Small intestine (tissue), 7 donors: Measurements from ENCODE around the gene SLC20A1. TPM values are rescaled to one million over a fixed set of nuclear protein-coding genes. Genes with fewer than 3 reads are reported as not detected.

Experiments
- DNase-seq, 2 donors: peaks; one replicate each; pipeline versions ENCODE4 v3.0.0 to v3.0.0-alpha.2; 2013
- FAIRE-seq: peaks from 2 replicates; lab custom pipeline; 2012; peaks lifted over from hg19 to GRCh38; lab: Jason Lieb, UNC
- H3K27ac ChIP-seq, 3 donors: one replicate each; pipeline ENCODE4 v1.5.1; 2013; ENCODE audit warnings: low read length in 2 of 3, mild to moderate bottlenecking in 2 of 3, control low read depth in 1 of 3, inconsistent platforms in 1 of 3, low read depth in 1 of 3, moderate library complexity in 1 of 3
- H3K27me3 ChIP-seq, 3 donors: one replicate each; pipeline ENCODE4 v1.6.1; 2013; ENCODE audit warnings: low read length in 3 of 3, inconsistent platforms in 1 of 3; ENCODE audit not compliant: control insufficient read depth in 3 of 3, insufficient read depth in 3 of 3
- H3K36me3 ChIP-seq, 3 donors: one replicate each; pipeline ENCODE4 v1.6.1; 2013; ENCODE audit warnings: low read length in 3 of 3, inconsistent platforms in 1 of 3, low read depth in 1 of 3, mild to moderate bottlenecking in 1 of 3, moderate library complexity in 1 of 3; ENCODE audit not compliant: control insufficient read depth in 3 of 3, insufficient read depth in 2 of 3
- H3K4me1 ChIP-seq, 3 donors: one replicate each; pipeline ENCODE4 v1.6.1; 2013; ENCODE audit warnings: low read length in 2 of 3, inconsistent platforms in 1 of 3, low read depth in 1 of 3, mild to moderate bottlenecking in 1 of 3, moderate library complexity in 1 of 3; ENCODE audit not compliant: control insufficient read depth in 3 of 3, insufficient read depth in 2 of 3
- H3K4me3 ChIP-seq, 3 donors: one replicate each; pipeline ENCODE4 v1.5.1; 2013; ENCODE audit warnings: low read length in 3 of 3, control low read depth in 1 of 3, inconsistent platforms in 1 of 3, low read depth in 1 of 3, mild to moderate bottlenecking in 1 of 3, moderate library complexity in 1 of 3
- H3K9me3 ChIP-seq, 2 donors: one replicate each; pipeline ENCODE4 v1.6.1; 2013; ENCODE audit warnings: low read depth in 1 of 2, low read length in 1 of 2; ENCODE audit not compliant: control insufficient read depth in 2 of 2, insufficient read depth in 1 of 2
- WGBS, 3 donors: extraction: QIAGEN DNeasy Blood & Tissue Kit; methylation state at CpG; one replicate each; pipeline ENCODE4 v1.1.7; 2013; 5-methylcytosine and 5-hydroxymethylcytosine counted together
- polyA plus RNA-seq, 4 donors: library from polyadenylated mRNA; stranded (reverse) in 3 of 4; unstranded in 1 of 4; fragments of 200-250 nt in 3 of 4; fragments of 120-200 nt in 1 of 4; gene quantifications; one replicate each; pipeline versions ENCODE4 v1.2.1 to v1.2.3, GENCODE V29; 2013
- donor health status: healthy with polysubstance abuse.
- donor health status: control.
- donor health status: control.
- donor health status: Bipolar disorder and iron deficiency.
- donor health status: healthy.

Gene SLC20A1
- polyA plus RNA-seq, 4 donors: 14.8 to 32.4 (median 25.7) TPM

DNA sequence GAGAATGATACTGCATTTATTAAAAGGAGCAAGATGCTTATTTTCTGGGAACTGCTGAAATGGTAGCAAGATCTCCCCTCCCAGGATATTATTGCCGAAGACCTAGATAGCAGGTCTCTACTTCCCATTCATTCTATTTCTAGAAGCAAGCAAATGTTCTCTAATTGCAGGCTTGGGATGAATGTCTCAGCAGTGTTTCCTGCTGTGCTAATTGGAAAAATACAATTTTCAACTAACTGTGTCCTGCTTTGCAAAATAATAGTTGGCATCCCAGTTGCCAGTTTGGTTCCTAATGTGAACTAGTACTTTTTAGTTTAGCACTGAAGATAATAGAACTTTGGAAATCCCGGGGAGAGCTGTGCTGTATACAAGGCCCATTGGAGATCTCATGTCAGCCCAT, 26.1 kb downstream of the SLC20A1 start:
- no peaks in the 10 kb centered on the region for H3K27me3 ChIP-seq
- 86 to 97% (median 94%) methylated on average over 2 of the region's 2 CpGs for WGBS, 3 donors
- H3K4me3 ChIP-seq: no peak overlapping the region
- no peak overlapping the region for H3K27ac ChIP-seq
- DNase-seq (no peak), FAIRE-seq (no peak)
- no peaks in the 10 kb centered on the region for H3K4me1 ChIP-seq
- no peaks in the 10 kb centered on the region for H3K9me3 ChIP-seq
- H3K36me3 ChIP-seq: no peaks in the 10 kb centered on the region

DNA sequence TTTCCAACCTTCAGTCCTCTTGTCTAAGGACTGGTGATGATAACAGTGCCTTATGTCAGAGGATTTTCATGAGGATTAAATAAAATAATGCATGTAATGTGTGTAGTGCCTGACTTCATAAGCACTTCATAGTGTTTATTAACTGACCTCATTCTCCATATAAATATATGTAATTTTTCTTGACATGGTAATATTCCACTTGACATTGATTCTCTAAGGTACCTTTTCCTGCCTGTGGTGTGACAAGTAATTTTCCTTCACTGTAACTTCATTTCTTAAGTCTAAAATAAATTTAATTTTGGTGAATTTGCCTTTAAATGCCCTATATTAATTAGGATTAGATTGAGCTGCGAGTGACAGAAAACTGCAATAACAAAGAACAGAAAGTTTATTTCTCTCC, 27.3 kb downstream of the SLC20A1 start:
- DNase-seq (no peak), FAIRE-seq (no peak)
- Histone ChIP-seq H3K9me3 (no peaks in the 10 kb centered on the region), H3K27ac (no peak overlapping the region), H3K36me3 (no peaks in the 10 kb centered on the region), H3K27me3 (no peaks in the 10 kb centered on the region), H3K4me1 (no peaks in the 10 kb centered on the region), H3K4me3 (no peak overlapping the region)
- 95 to 97% (median 96%) methylated on average over 1 of the region's 1 CpG for WGBS, 3 donors

DNA sequence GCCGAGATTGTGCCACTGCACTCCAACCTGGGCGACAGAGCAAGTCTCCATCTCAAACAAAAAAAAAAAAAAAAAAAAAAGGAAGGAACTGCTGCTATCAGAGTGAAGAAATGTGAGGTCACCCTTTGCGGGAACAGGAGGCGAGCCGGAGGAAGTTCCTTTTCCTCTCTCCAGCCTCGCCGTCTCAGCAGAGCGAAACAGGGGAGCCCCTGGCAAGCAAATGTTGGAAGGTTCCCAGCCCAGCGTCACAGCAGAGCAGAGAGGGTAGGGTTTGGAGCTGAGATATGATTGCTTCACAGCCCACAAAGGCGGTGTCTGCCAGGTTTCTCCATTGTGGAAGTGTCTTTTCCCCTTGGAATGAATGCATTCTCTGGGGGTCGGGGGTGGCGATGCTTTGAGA, 28.5 kb downstream of the SLC20A1 start:
- no peak overlapping the region for H3K4me3 ChIP-seq
- FAIRE-seq (no peak), DNase-seq (no peak)
- H3K36me3 ChIP-seq: no peaks in the 10 kb centered on the region
- H3K27me3 ChIP-seq: peaks cover 0 to 1% (median 0%) of the 10 kb centered on the region in 3 donors
- H3K4me1 ChIP-seq: no peaks in the 10 kb centered on the region
- no peaks in the 10 kb centered on the region for H3K9me3 ChIP-seq
- 67 to 77% (median 76%) methylated on average over 11 to 12 of the region's 12 CpGs for WGBS, 3 donors
- H3K27ac ChIP-seq: peak overlapping the region in 1 of 3 donors; percentile 3

DNA sequence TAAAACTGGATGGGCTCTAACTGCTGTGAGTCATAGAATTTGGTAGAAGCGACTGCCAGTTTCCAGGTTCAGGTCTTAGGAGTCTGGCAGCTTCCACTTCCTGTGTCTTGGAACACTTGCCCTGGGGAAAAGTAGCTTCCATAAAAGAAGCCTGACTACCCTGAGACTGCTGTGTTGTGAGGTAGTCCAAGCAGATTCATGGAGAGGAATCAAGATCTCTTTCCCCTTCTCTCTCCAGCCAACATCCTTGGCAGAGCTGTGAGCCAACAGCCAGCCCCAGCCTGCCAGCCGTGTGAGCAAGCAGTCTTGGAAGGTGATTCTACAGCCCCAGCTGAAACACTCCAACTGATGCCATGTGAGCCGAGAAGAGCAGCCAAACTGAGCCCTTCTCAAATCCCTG, 33.7 kb downstream of the SLC20A1 start:
- DNase-seq: no peak
- Histone ChIP-seq H3K4me3 (no peak overlapping the region), H3K27ac (no peak overlapping the region), H3K4me1 (no peaks in the 10 kb centered on the region), H3K9me3 (no peaks in the 10 kb centered on the region), H3K36me3 (no peaks in the 10 kb centered on the region), H3K27me3 (peaks cover 0 to 2% (median 0%) of the 10 kb centered on the region in 3 donors)
- FAIRE-seq: no peak
- 65 to 79% (median 73%) methylated on average over 3 of the region's 3 CpGs for WGBS, 3 donors

DNA sequence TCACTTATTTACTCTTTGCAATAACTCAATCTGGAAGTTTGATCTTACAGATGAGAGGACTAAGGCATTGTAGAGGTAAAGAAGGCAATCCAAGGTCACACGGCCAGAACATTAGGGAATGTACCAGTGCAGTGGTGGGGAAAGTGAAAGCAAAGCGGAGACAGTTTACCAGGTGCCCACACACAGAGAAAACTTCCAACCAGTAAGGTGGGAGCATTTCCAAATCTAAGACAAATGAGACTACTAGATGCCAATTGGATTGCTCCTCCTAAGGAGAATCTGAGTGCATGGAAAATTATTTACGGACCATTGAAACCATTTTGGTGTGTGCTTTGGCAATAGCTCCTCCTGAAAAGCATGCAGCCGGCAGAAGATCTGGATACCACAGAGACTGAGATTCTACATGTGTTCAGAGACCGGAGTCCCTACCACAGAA, 34.9 kb downstream of the SLC20A1 start:
- no peaks in the 10 kb centered on the region for H3K4me1 ChIP-seq
- no peak for FAIRE-seq
- no peak overlapping the region for H3K27ac ChIP-seq
- H3K4me3 ChIP-seq: no peak overlapping the region
- DNase-seq: peak in 1 of 2 donors; percentile 41
- 55 to 74% (median 72%) methylated on average over 5 of the region's 5 CpGs for WGBS, 3 donors
- peaks cover 0 to 2% (median 0%) of the 10 kb centered on the region in 3 donors for H3K27me3 ChIP-seq
- no peaks in the 10 kb centered on the region for H3K9me3 ChIP-seq
- no peaks in the 10 kb centered on the region for H3K36me3 ChIP-seq

DNA sequence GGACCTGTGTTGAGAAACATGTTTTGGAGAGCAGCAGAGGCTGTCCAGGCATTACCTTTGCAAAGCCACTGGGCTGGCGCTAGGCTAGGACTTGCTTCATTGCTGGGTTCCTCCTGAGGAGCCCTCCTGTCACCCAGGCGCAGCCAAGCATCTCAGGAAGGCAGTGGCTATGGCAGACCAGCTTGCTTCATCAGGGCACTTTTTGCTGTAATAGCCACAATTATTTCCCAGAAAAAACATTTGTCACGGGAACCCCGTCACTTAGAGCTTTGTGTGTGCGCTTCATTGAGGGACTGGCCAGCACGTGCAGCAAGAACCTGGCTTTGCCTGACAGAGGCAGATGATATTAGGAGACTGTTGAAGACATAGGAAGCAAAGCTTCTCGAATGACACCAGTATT, 36.4 kb downstream of the SLC20A1 start:
- no peak for FAIRE-seq
- Histone ChIP-seq H3K27ac (no peak overlapping the region), H3K27me3 (peaks cover 0 to 2% (median 0%) of the 10 kb centered on the region in 3 donors), H3K36me3 (no peaks in the 10 kb centered on the region), H3K4me3 (no peak overlapping the region), H3K9me3 (no peaks in the 10 kb centered on the region), H3K4me1 (no peaks in the 10 kb centered on the region)
- no peak for DNase-seq
- 86 to 92% (median 87%) methylated on average over 7 of the region's 7 CpGs for WGBS, 3 donors

DNA sequence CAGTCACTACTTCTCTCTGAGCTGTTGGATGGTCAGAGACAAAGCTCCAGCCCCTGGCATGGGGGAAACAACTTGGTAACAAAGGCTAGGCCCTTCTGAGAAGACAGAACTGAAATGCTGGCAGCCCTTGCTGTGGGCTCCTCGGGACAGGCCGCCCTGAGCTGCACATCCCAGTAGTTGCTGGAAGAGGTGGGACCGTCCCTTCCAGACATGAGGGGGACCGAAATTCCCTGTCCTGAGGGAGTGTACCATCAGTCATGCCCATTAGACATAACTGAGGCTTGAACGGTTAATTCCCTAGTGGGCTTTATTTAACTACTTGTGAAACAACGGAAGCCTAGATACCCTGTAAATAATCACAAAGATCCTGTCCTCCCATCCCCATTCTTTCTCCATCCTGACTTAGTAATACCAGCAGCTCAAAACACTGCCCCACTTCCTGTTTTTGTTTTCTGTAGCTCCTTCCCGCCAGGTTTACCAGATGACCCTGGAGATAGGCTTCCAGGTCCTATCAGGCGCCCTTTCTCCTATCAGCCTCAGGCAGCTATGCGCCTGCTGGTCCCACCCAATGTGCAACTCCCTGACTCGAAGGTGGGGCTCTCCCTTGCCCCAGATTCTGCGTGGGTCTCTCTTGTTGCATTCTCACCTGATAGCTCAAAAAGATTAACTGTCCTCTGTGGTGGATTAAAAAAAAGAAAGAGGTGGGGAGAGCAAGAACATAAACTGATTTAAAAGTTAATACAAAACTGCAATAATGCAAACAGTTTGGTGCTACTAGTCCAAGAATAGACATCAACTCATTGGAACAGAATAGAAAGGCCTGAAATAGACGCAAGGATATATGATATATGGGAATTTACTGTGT, 38.0 kb downstream of the SLC20A1 start:
- Histone ChIP-seq H3K9me3 (no peaks in the 10 kb centered on the region), H3K27me3 (peaks cover 0 to 2% (median 0%) of the 10 kb centered on the region in 3 donors), H3K4me1 (no peaks in the 10 kb centered on the region), H3K27ac (no peak overlapping the region), H3K36me3 (no peaks in the 10 kb centered on the region), H3K4me3 (no peak overlapping the region)
- FAIRE-seq (no peak), DNase-seq (no peak)
- WGBS, 3 donors: 65 to 73% (median 73%) methylated on average over 12 of the region's 12 CpGs

DNA sequence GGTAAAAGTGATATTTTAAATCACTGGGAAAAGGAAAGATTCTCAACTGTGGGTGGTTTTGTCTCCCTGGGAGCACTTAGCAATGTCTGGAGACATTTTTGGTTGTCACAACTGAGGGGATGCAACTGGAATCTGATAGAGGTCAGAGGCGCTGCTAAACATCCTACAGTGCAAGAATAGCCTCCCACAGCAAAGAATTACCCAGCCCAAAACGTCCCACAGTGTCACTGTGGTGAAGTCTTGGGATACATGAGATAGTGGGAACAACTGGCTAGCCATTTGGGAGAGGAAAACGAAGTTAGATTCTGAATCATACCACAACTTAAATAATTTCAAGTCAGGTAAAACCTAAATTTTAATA, 38.7 kb downstream of the SLC20A1 start:
- Histone ChIP-seq H3K4me3 (no peak overlapping the region), H3K9me3 (no peaks in the 10 kb centered on the region), H3K36me3 (no peaks in the 10 kb centered on the region), H3K27me3 (no peaks in the 10 kb centered on the region), H3K27ac (no peak overlapping the region), H3K4me1 (no peaks in the 10 kb centered on the region)
- 61 to 67% (median 65%) methylated on average over 3 of the region's 3 CpGs for WGBS, 3 donors
- FAIRE-seq (no peak), DNase-seq (no peak)
